HepG2 (cell line): ENCODE results near the gene TESK1. TPM values are rescaled to one million over a fixed set of nuclear protein-coding genes. Genes with fewer than 3 reads are reported as not detected.
A peak's percentile ranks its signal among the peaks of the same experiment; 100 is the strongest.

Source experiments
- DPF2 ChIP-seq: sonication (generic); formaldehyde crosslinking; IDR thresholded peaks from 2 replicates; pipeline ENCODE4 v1.4.0; 2020; ENCODE audit warnings: mild to moderate bottlenecking, low read depth, missing genetic modification reagents, borderline replicate concordance
- HNF4G ChIP-seq, 2 experiments: sonication (generic) in 1 of 2; formaldehyde crosslinking in 1 of 2; IDR thresholded peaks; 2 replicates each; pipeline versions ENCODE4 v1.4.0 to v1.6.1; 2011 to 2020; ENCODE audit warnings: borderline replicate concordance in 2 of 2, low read depth in 2 of 2, mild to moderate bottlenecking in 2 of 2, low read length in 1 of 2, missing genetic modification reagents in 1 of 2, moderate library complexity in 1 of 2
- ZFP41 ChIP-seq: sonication (generic); formaldehyde crosslinking; IDR thresholded peaks from 2 replicates; pipeline ENCODE4 v1.4.0; 2020; ENCODE audit warnings: mild to moderate bottlenecking, missing genetic modification reagents, borderline replicate concordance
- ZFP62 ChIP-seq: sonication (generic); formaldehyde crosslinking; IDR thresholded peaks from 2 replicates; pipeline ENCODE4 v1.4.0; 2020; ENCODE audit warnings: missing genetic modification reagents
- ZNF251 ChIP-seq: sonication (generic); formaldehyde crosslinking; IDR thresholded peaks from 2 replicates; pipeline ENCODE4 v1.9.0; 2021; ENCODE audit warnings: mild to moderate bottlenecking, missing genetic modification reagents
- ZNF446 ChIP-seq: sonication (generic); formaldehyde crosslinking; IDR thresholded peaks from 2 replicates; pipeline ENCODE4 v1.5.0; 2020; ENCODE audit warnings: mild to moderate bottlenecking, missing genetic modification reagents
- ZNF619 ChIP-seq: sonication (generic); formaldehyde crosslinking; IDR thresholded peaks from 2 replicates; pipeline ENCODE4 v1.4.0; 2020; ENCODE audit warnings: mild to moderate bottlenecking, missing genetic modification reagents
- polyA plus RNA-seq, 8 experiments: library from polyadenylated mRNA; depleted of rRNA in 3 of 8; stranded (reverse) in 7 of 8; unstranded in 1 of 8; fragments of >200 nt; fragmentation: Illumina TruSeq in 4 of 8; extraction: Trizol in 4 of 8; gene quantifications; 2 replicates each; pipeline versions ENCODE4 v1.2.1 to v1.2.3, GENCODE V29; 2011 to 2016; ENCODE audit warnings: low read depth in 4 of 8, missing spikeins in 1 of 8, mixed read lengths in 1 of 8; ENCODE audit not compliant: insufficient read depth in 1 of 8
- total RNA-seq, 5 experiments: library from RNA; depleted of rRNA; stranded (reverse); fragments of >200 nt; fragmentation: Illumina TruSeq; extraction: Trizol; gene quantifications; 2 replicates each; pipeline ENCODE4 v1.2.3, GENCODE V29; 2016; ENCODE audit warnings: low read depth in 1 of 5
- TF ChIP-seq, protein P1 (sequence below): sonication (generic); formaldehyde crosslinking; IDR thresholded peaks from 2 replicates; pipeline ENCODE4; 2020; ENCODE audit warnings: missing genetic modification reagents, mild to moderate bottlenecking, borderline replicate concordance
- TF ChIP-seq, protein P2 (sequence below): sonication (generic); formaldehyde crosslinking; conservative IDR thresholded peaks from 2 replicates; pipeline ENCODE4 v1.8.1; 2023; ENCODE audit warnings: missing genetic modification reagents
- TF ChIP-seq, protein P3 (sequence below): sonication (generic); formaldehyde crosslinking; IDR thresholded peaks from 2 replicates; pipeline ENCODE4 v1.5.1; 2020; ENCODE audit warnings: missing genetic modification reagents, mild to moderate bottlenecking, borderline replicate concordance
- TF ChIP-seq, protein P4 (sequence below): sonication (generic); formaldehyde crosslinking; conservative IDR thresholded peaks from 2 replicates; pipeline ENCODE4 v1.4.0; 2020; ENCODE audit warnings: mild to moderate bottlenecking, missing genetic modification reagents, moderate library complexity

TESK1 gene
- total and polyA plus RNA-seq, 2 of the 13 experiments (the other 11 are each of a cell fraction or from before 2014, with no cell fraction given) = 7.3 to 13.6 TPM

DNA sequence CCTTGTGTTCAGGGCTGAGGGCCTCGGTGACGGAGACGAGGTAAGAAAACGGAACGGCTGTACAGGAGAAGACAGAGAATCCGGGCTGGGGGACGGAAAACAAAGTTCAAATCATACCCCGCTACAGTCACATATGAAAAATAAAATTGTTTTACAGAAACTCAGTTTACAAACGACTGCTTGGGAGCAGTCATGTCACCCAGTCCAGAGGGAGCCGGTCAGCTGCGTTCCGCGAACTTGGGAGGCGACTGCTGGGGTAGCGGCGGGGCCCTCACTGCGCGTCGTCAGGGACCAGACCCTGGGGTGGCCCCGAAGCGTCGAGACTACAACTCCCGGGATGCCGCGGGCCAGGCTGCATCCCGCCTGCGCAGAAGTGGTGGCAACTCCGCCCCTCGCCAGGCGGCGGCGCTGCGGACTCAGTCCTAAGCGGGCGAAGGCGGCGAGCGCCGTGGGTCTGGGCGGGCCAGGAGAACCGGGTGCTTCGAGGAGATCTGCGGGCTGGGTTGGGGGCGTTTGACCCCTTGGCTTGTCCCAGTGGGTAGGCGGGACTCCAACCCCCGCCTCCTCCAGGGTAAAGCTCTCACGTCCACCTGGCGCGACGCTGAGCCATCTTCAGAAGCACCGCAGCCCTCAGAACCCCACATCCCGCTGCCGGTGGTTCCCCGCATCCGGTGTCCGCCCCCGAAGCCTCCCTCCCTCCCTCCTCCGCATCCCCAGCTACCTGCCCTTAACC is 41.6 kb downstream of the TESK1 start (continued):
- no peak for TF ChIP-seq HNF4G (IDR thresholded peaks at IDR 0.05; ENCODE audit: borderline replicate concordance, low read depth, low read length)
- peak; percentile 20; the same call in 1 of the 2 replicates for TF ChIP-seq HNF4G (CRISPR knock-in tag; IDR thresholded peaks at IDR 0.05; ENCODE audit: borderline replicate concordance, low read depth)
- TF ChIP-seq, protein P1, sequence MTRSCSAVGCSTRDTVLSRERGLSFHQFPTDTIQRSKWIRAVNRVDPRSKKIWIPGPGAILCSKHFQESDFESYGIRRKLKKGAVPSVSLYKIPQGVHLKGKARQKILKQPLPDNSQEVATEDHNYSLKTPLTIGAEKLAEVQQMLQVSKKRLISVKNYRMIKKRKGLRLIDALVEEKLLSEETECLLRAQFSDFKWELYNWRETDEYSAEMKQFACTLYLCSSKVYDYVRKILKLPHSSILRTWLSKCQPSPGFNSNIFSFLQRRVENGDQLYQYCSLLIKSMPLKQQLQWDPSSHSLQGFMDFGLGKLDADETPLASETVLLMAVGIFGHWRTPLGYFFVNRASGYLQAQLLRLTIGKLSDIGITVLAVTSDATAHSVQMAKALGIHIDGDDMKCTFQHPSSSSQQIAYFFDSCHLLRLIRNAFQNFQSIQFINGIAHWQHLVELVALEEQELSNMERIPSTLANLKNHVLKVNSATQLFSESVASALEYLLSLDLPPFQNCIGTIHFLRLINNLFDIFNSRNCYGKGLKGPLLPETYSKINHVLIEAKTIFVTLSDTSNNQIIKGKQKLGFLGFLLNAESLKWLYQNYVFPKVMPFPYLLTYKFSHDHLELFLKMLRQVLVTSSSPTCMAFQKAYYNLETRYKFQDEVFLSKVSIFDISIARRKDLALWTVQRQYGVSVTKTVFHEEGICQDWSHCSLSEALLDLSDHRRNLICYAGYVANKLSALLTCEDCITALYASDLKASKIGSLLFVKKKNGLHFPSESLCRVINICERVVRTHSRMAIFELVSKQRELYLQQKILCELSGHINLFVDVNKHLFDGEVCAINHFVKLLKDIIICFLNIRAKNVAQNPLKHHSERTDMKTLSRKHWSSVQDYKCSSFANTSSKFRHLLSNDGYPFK (CRISPR knock-in tag) = 0 out of 2 replicates have a peak, but pooled peaks have one; percentile 48
- TF ChIP-seq ZNF446 (CRISPR knock-in tag) = 0 out of 2 replicates have a peak, but pooled peaks have one; percentile 23
- TF ChIP-seq, protein P2, sequence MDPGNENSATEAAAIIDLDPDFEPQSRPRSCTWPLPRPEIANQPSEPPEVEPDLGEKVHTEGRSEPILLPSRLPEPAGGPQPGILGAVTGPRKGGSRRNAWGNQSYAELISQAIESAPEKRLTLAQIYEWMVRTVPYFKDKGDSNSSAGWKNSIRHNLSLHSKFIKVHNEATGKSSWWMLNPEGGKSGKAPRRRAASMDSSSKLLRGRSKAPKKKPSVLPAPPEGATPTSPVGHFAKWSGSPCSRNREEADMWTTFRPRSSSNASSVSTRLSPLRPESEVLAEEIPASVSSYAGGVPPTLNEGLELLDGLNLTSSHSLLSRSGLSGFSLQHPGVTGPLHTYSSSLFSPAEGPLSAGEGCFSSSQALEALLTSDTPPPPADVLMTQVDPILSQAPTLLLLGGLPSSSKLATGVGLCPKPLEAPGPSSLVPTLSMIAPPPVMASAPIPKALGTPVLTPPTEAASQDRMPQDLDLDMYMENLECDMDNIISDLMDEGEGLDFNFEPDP (CRISPR knock-in tag) = 0 out of 2 replicates have a peak, but pooled peaks have one; percentile 0
- TF ChIP-seq ZNF619 (CRISPR knock-in tag) = peak; percentile 27; the same call in 1 of the 2 replicates
- TF ChIP-seq, protein P3, sequence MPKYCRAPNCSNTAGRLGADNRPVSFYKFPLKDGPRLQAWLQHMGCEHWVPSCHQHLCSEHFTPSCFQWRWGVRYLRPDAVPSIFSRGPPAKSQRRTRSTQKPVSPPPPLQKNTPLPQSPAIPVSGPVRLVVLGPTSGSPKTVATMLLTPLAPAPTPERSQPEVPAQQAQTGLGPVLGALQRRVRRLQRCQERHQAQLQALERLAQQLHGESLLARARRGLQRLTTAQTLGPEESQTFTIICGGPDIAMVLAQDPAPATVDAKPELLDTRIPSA (CRISPR knock-in tag) = no peak
- no peak for TF ChIP-seq ZNF251 (CRISPR knock-in tag)
- 0 out of 2 replicates have a peak, but pooled peaks have one; percentile 41 for TF ChIP-seq ZFP41 (CRISPR knock-in tag)
- TF ChIP-seq, protein P4, sequence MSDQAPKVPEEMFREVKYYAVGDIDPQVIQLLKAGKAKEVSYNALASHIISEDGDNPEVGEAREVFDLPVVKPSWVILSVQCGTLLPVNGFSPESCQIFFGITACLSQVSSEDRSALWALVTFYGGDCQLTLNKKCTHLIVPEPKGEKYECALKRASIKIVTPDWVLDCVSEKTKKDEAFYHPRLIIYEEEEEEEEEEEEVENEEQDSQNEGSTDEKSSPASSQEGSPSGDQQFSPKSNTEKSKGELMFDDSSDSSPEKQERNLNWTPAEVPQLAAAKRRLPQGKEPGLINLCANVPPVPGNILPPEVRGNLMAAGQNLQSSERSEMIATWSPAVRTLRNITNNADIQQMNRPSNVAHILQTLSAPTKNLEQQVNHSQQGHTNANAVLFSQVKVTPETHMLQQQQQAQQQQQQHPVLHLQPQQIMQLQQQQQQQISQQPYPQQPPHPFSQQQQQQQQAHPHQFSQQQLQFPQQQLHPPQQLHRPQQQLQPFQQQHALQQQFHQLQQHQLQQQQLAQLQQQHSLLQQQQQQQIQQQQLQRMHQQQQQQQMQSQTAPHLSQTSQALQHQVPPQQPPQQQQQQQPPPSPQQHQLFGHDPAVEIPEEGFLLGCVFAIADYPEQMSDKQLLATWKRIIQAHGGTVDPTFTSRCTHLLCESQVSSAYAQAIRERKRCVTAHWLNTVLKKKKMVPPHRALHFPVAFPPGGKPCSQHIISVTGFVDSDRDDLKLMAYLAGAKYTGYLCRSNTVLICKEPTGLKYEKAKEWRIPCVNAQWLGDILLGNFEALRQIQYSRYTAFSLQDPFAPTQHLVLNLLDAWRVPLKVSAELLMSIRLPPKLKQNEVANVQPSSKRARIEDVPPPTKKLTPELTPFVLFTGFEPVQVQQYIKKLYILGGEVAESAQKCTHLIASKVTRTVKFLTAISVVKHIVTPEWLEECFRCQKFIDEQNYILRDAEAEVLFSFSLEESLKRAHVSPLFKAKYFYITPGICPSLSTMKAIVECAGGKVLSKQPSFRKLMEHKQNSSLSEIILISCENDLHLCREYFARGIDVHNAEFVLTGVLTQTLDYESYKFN (CRISPR knock-in tag) = no peak; the same call in none of the 2 replicates
- TF ChIP-seq ZFP62 (CRISPR knock-in tag) = no peak
- TF ChIP-seq DPF2 = no peak
